AG04449 (cell line): Measurements from ENCODE around the gene DHRS3.

Experiments
- CTCF ChIA-PET: fragments of 350-600 bp; formaldehyde crosslinking; extraction: SDS; loops from one replicate; lab custom pipeline; 2021; ENCODE audit warnings: antibody characterized with exemption; lab: Yijun Ruan, JAX
- POLR2A ChIA-PET: fragments of 400-600, 350-600 bp; formaldehyde crosslinking; extraction: SDS; loops from one replicate; lab custom pipeline; 2020; ENCODE audit warnings: antibody characterized with exemption, inconsistent platforms; lab: Yijun Ruan, JAX
- DNase-seq: peaks from one replicate; pipeline ENCODE4 v3.0.0-alpha.2; 2010; ENCODE audit warnings: low read depth, low spot score
- H3K4me3 ChIP-seq: 2 replicates; pipeline ENCODE4 v1.5.1; 2011; ENCODE audit warnings: low read depth, mild to moderate bottlenecking, control low read depth, low read length
- CTCF ChIP-seq: IDR thresholded peaks from one replicate; pipeline ENCODE4 v1.5.1; 2011; ENCODE audit warnings: mild to moderate bottlenecking, moderate library complexity, low read length, control low read depth, inconsistent platforms; ENCODE audit not compliant: insufficient read depth; ENCODE audit errors: missing control alignments

DHRS3 gene

GRCh38 chr1:12620931-12621330 lies 2.9 kb upstream of the DHRS3 start:
- H3K4me3 ChIP-seq, result no peak overlapping the region
- TF ChIP-seq CTCF, result no peak
- ChIA-PET CTCF (interaction anchor here (0.7 to 7.7 kb wide), 21 partner anchors 10 to 392 kb away, joined by 3 to 86 read pairs (median 5); no protein-coding TSS in a partner anchor), POLR2A (interaction anchor here (1.1 kb wide), 1 partner anchor 215 kb away, joined by 4 read pairs; no protein-coding TSS in a partner anchor)
- DNase-seq, result no peak

GRCh38 chr1:12620488-12620865 lies 2.5 kb upstream of the DHRS3 start:
- POLR2A ChIA-PET, result interaction anchor here (0.6 to 2.1 kb wide), 3 partner anchors 24 to 282 kb away, joined by 4 to 21 read pairs (median 5); no protein-coding TSS in a partner anchor
- CTCF ChIA-PET, result interaction anchor here (0.6 to 7.7 kb wide), 28 partner anchors 9 to 391 kb away, joined by 3 to 86 read pairs (median 4); no protein-coding TSS in a partner anchor
- no peak overlapping the region for H3K4me3 ChIP-seq
- no peak for DNase-seq
- no peak for TF ChIP-seq CTCF

- ChIA-PET CTCF (interaction anchor here (0.6 to 7.7 kb wide), 36 partner anchors 9 to 348 kb away, joined by 3 to 86 read pairs (median 4); no protein-coding TSS in a partner anchor), POLR2A (interaction anchor here (0.6 to 2.1 kb wide), 3 partner anchors 24 to 281 kb away, joined by 4 to 21 read pairs (median 5); no protein-coding TSS in a partner anchor)
- no peak for DNase-seq
- peak overlapping the region; percentile 82 for H3K4me3 ChIP-seq
- peak; percentile 93 for TF ChIP-seq CTCF
Measured at GRCh38 chr1:12619792-12620487, 1.9 kb upstream of the DHRS3 start.

- peak overlapping the region; percentile 82 for H3K4me3 ChIP-seq
- no peak for DNase-seq
- peak; percentile 2 for TF ChIP-seq CTCF
- CTCF ChIA-PET, result interaction anchor here (0.8 to 7.7 kb wide), 32 partner anchors 9 to 343 kb away, joined by 3 to 86 read pairs (median 4); no protein-coding TSS in a partner anchor
- POLR2A ChIA-PET, result interaction anchor here (0.6 to 2.1 kb wide), 8 partner anchors 12 to 450 kb away, joined by 3 to 21 read pairs (median 3); no protein-coding TSS in a partner anchor
Measured at GRCh38 chr1:12618965-12619791, 1.2 kb upstream of the DHRS3 start.

- H3K4me3 ChIP-seq, result peak overlapping the region; percentile 82
- no peak for TF ChIP-seq CTCF
- POLR2A ChIA-PET, result interaction anchor here (0.6 to 2.1 kb wide), 8 partner anchors 13 to 450 kb away, joined by 3 to 21 read pairs (median 3); no protein-coding TSS in a partner anchor
- no peak for DNase-seq
- CTCF ChIA-PET, result interaction anchor here (0.8 to 7.7 kb wide), 23 partner anchors 9 to 596 kb away, joined by 3 to 86 read pairs (median 4); no protein-coding TSS in a partner anchor
Measured at GRCh38 chr1:12618661-12618964, 603 bp upstream of the DHRS3 start.
